HAP-1 (cell line): ENCODE results near the gene SPTBN4.
"Not testable (repeated sequence)": the region's sequence is repeated elsewhere in the genome, so short reads cannot be mapped to it uniquely, and the experiment has no call there.

Experiments used
- DNase-seq, 2 experiments: peaks; one replicate each; pipeline ENCODE4 v3.0.0-alpha.2; 2016 to 2020; ENCODE audit warnings: low spot score in 2 of 2
- H3K27me3 ChIP-seq: fragments of 250-450 bp; sonication (Bioruptor Pico); 2 replicates; pipeline ENCODE4 v1.5.1; 2020; ENCODE audit warnings: low read depth, mild to moderate bottlenecking, moderate library complexity
- H3K36me3 ChIP-seq: fragments of 250-450 bp; sonication (Bioruptor Pico); replicated peaks from 2 replicates; pipeline ENCODE4 v1.5.1; 2020; ENCODE audit warnings: mild to moderate bottlenecking
- H3K4me1 ChIP-seq: fragments of 250-450 bp; sonication (Bioruptor Pico); 2 replicates; pipeline ENCODE4 v1.5.1; 2020; ENCODE audit warnings: mild to moderate bottlenecking
- H3K4me3 ChIP-seq: fragments of 250-450 bp; sonication (Bioruptor Pico); 2 replicates; pipeline ENCODE4 v1.5.1; 2020; ENCODE audit warnings: mild to moderate bottlenecking, moderate library complexity
- H3K9me3 ChIP-seq: fragments of 250-450 bp; sonication (Bioruptor Pico); 2 replicates; pipeline ENCODE4 v1.5.1; 2020; ENCODE audit warnings: mild to moderate bottlenecking, moderate library complexity
- in situ Hi-C: fragments of 300-500 bp; cut with MboI; formaldehyde crosslinking; loops from 3 replicates; pipeline ENCODE4 v1.14.3; 2020; ENCODE audit warnings: low sequenced_read_pairs, inconsistent platforms, mixed read lengths

Gene SPTBN4

DNA sequence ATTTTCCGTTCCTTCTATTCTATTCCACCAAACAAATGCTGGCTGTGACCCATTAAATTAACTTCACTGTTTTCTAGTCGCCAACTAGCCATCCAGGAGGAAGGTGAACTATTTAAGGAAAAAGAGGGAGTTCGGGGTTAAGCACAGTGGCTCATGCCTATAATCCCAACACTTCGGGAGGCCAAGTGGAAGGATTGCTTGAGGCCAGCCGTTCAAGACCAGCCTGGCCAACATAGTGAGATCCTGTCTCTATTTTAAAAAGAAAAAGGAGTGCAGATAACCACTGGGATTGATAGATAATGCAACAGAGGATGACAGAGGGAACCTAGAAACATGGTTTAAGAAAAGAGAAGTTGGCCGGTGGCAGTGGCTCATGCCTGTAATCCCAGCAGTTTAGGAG, 44.7 kb downstream of the SPTBN4 start:
- Histone ChIP-seq H3K36me3 (no peaks in the 10 kb centered on the region), H3K9me3 (no peaks in the 10 kb centered on the region), H3K4me1 (no peaks in the 10 kb centered on the region), H3K27me3 (peaks cover 48% of the 10 kb centered on the region), H3K4me3 (no peak overlapping the region)
- DNase-seq = no peak
- in situ Hi-C loops = no loop called here

DNA sequence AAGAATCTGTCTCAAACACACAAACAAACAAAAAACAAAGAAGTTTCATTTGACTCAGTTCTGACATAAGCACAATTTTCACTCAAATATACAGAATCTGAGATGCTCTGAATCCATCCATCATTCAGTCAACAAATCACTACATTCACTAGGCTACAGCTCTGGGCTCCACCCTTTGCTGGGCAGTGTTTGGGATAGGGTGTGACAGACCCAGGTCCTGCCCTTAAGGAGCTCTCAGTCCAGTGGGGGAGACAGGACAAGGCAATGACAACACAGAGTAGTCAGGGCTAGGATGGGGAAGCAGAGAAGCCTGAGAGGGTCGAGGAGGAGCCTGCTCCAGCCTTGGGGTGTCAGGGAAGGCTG, 45.3 kb downstream of the SPTBN4 start:
- H3K9me3 ChIP-seq = no peaks in the 10 kb centered on the region
- in situ Hi-C loops = no loop called here

GRCh38 chr19:40512473-40513344, 45.9 kb downstream of the SPTBN4 start:
- H3K27me3 ChIP-seq = peaks cover 53% of the 10 kb centered on the region
- in situ Hi-C loops = no loop called here

More for the DNA sequence above, 45.3 kb downstream of the SPTBN4 start:
- Histone ChIP-seq H3K27me3 (peaks cover 51% of the 10 kb centered on the region), H3K36me3 (no peaks in the 10 kb centered on the region), H3K4me1 (no peaks in the 10 kb centered on the region), H3K4me3 (no peak overlapping the region)
- no peak for DNase-seq

DNA sequence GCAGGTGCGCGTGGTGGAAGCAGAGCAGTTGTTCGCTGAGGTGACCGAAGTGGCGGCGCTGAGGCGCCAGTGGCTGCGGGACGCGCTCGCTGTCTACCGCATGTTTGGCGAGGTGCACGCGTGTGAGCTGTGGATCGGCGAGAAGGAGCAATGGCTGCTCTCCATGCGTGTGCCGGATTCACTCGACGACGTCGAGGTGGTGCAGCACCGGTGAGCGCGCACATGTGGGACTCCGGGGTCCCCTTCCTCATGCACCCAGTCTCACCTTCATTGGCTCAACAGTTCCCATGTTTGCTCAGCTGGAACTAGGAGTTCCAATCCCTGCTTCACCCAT, 46.5 kb downstream of the SPTBN4 start:
- no peak for DNase-seq
- no peaks in the 10 kb centered on the region for H3K36me3 ChIP-seq
- H3K9me3 ChIP-seq = no peaks in the 10 kb centered on the region
- in situ Hi-C loops = no loop called here
- no peaks in the 10 kb centered on the region for H3K4me1 ChIP-seq
- no peak overlapping the region for H3K4me3 ChIP-seq
- H3K27me3 ChIP-seq = peaks cover 59% of the 10 kb centered on the region

More at GRCh38 chr19:40512473-40513344, 45.9 kb downstream of the SPTBN4 start:
- DNase-seq = no peak
- Histone ChIP-seq H3K4me1 (no peaks in the 10 kb centered on the region), H3K9me3 (no peaks in the 10 kb centered on the region), H3K36me3 (no peaks in the 10 kb centered on the region), H3K4me3 (no peak overlapping the region)

- DNase-seq = no peak
- in situ Hi-C loops = no loop called here
- no peak overlapping the region for H3K4me3 ChIP-seq
- H3K9me3 ChIP-seq = no peaks in the 10 kb centered on the region
- peaks cover 60% of the 10 kb centered on the region for H3K27me3 ChIP-seq
- H3K4me1 ChIP-seq = no peaks in the 10 kb centered on the region
- no peaks in the 10 kb centered on the region for H3K36me3 ChIP-seq
These were observed 47.0 kb downstream of the SPTBN4 start for GRCh38 chr19:40513741-40514315.

DNA sequence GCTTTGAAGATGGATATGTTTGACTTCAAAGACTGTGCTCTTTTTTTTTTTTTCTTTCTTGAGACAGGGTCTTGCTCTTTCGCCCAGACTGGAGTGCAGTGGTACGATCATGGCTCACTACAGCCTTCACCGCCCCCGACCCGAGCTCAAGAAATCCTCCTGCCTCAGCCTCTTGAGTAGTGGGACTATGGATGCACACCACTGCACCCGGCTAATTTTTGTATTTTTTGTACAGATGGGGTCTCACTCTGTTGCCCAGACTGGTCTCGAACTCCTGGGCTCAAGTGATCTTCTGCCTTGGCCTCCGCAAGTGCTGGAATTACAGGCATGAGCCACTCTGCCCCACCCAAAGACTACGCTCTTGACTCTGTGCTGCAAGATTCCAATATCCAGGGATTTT, 50.4 kb downstream of the SPTBN4 start:
- H3K4me3 ChIP-seq = no peak overlapping the region
- peaks cover 42% of the 10 kb centered on the region for H3K27me3 ChIP-seq
- no peak for DNase-seq
- H3K36me3 ChIP-seq = no peaks in the 10 kb centered on the region
- in situ Hi-C loops = no loop called here
- H3K9me3 ChIP-seq = no peaks in the 10 kb centered on the region
- no peaks in the 10 kb centered on the region for H3K4me1 ChIP-seq

GRCh38 chr19:40519352-40520322, 52.8 kb downstream of the SPTBN4 start:
- peaks cover 24% of the 10 kb centered on the region for H3K27me3 ChIP-seq
- in situ Hi-C loops = no loop called here
- H3K36me3 ChIP-seq = no peaks in the 10 kb centered on the region
- no peaks in the 10 kb centered on the region for H3K4me1 ChIP-seq
- H3K9me3 ChIP-seq = no peaks in the 10 kb centered on the region
- no peak overlapping the region for H3K4me3 ChIP-seq
- DNase-seq = no peak

- Histone ChIP-seq H3K9me3 (no peaks in the 10 kb centered on the region), H3K36me3 (no peaks in the 10 kb centered on the region), H3K4me1 (no peaks in the 10 kb centered on the region), H3K27me3 (peaks cover 22% of the 10 kb centered on the region), H3K4me3 (no peak overlapping the region)
- in situ Hi-C loops = no loop called here
- no peak for DNase-seq
These were observed 54.5 kb downstream of the SPTBN4 start for GRCh38 chr19:40521276-40521675.

DNA sequence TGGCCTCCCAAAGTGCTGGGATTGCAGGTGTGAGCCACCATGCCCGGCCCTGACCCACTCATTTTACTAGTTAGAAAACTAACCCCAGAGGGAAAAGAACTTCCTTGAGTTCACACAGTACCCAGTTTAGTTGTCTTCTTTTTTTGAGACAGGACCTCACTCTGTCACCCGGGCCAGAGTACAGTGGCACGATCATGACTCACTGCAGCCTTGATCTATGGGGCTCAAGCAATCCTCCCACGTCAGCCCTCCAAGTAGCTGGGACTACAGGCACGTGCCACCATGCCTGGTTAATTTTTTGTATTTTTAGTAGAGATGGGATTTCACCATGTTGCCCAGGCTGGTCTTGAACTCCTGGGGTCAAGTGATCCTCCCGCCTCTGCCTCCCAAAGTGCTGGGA, 55.1 kb downstream of the SPTBN4 start:
- DNase-seq, H3K36me3 ChIP-seq, in situ Hi-C loops, H3K4me3 ChIP-seq, H3K9me3 ChIP-seq, H3K4me1 ChIP-seq: not testable (repeated sequence)
- H3K27me3 ChIP-seq = peaks cover 16% of the 10 kb centered on the region

- H3K4me1 ChIP-seq = no peaks in the 10 kb centered on the region
- 0 out of 2 replicates have a peak, but pooled peaks cover 7% of the 10 kb centered on the region for H3K27me3 ChIP-seq
- 0 out of 2 replicates have a peak overlapping the region, but pooled peaks have one; percentile 8 for H3K4me3 ChIP-seq
- DNase-seq = peak; percentile 66 to 87
- no peaks in the 10 kb centered on the region for H3K36me3 ChIP-seq
- no peaks in the 10 kb centered on the region for H3K9me3 ChIP-seq
- in situ Hi-C loops = no loop called here
These were observed 56.7 kb downstream of the SPTBN4 start for GRCh38 chr19:40523322-40524047.

- Histone ChIP-seq H3K9me3 (no peaks in the 10 kb centered on the region), H3K4me3 (no peak overlapping the region), H3K27me3 (0 out of 2 replicates have a peak, but pooled peaks cover 7% of the 10 kb centered on the region), H3K4me1 (no peaks in the 10 kb centered on the region), H3K36me3 (no peaks in the 10 kb centered on the region)
- in situ Hi-C loops = no loop called here
- no peak for DNase-seq
These were observed 57.3 kb downstream of the SPTBN4 start for GRCh38 chr19:40524133-40524549.

DNA sequence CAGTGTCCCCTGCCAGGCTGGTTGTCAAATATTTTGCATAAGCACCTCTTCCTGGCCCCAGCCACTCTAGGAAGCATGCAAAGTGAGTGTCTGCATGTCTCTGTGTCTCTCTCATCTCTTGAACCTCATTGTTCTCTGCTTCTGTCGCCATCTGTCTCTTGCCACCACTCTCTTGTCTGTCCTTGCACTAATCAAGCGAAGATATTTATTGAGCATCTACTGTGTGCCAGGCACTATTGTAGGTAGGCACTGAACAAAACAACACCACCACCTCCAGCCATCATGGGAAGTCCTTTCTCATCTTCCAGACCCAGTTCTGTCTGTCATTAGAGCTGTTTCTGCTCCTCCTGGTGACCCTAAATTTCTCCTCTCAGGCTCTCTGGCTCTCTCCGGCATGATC, 57.9 kb downstream of the SPTBN4 start:
- in situ Hi-C loops = no loop called here
- H3K4me3 ChIP-seq = no peak overlapping the region
- H3K36me3 ChIP-seq = no peaks in the 10 kb centered on the region
- H3K27me3 ChIP-seq = 0 out of 2 replicates have a peak, but pooled peaks cover 7% of the 10 kb centered on the region
- DNase-seq = no peak
- peaks cover 4% of the 10 kb centered on the region; the same call in 1 of the 2 replicates for H3K4me1 ChIP-seq
- H3K9me3 ChIP-seq = no peaks in the 10 kb centered on the region
